Effector memory CD8-positive, alpha-beta T cell (primary cell): ENCODE data around the gene TMEM8B.
A peak's percentile ranks its signal among the peaks of the same experiment; 100 is the strongest.

ENCODE experiments used
- ATAC-seq: fragments of 150-1000 bp; cut with Tn5 transposase; replicated peaks from 2 replicates; pipeline ENCODE4 v1.10.0; 2021; ENCODE audit warnings: mild to moderate bottlenecking, moderate library complexity
- DNase-seq, 3 experiments: peaks; one replicate each; pipeline ENCODE4 v3.0.0; 2021
- H3K27ac Mint-ChIP-seq, 2 donors: one replicate each; pipeline ENCODE4 v1.8.0; 2022; ENCODE audit warnings: mild to moderate bottlenecking in 2 of 2, mixed read lengths in 2 of 2, moderate library complexity in 2 of 2
- H3K27me3 Mint-ChIP-seq, 2 donors: one replicate each; pipeline ENCODE4 v1.8.0; 2022; ENCODE audit warnings: mixed read lengths in 2 of 2
- H3K36me3 Mint-ChIP-seq: one replicate; pipeline ENCODE4 v1.8.0; 2022; ENCODE audit warnings: mild to moderate bottlenecking, moderate library complexity, mixed read lengths; ENCODE audit not compliant: insufficient read depth
- H3K4me1 Mint-ChIP-seq, 2 donors: one replicate each; pipeline ENCODE4 v1.8.0; 2022; ENCODE audit warnings: low read depth in 2 of 2, mixed read lengths in 2 of 2
- H3K4me3 Mint-ChIP-seq, 2 donors: one replicate each; pipeline ENCODE4 v1.8.0; 2022; ENCODE audit warnings: mild to moderate bottlenecking in 2 of 2, mixed read lengths in 2 of 2, moderate library complexity in 2 of 2
- H3K9me3 Mint-ChIP-seq, 2 donors: one replicate each; pipeline ENCODE4 v1.8.0; 2022; ENCODE audit warnings: mixed read lengths in 2 of 2

Gene TMEM8B

DNA sequence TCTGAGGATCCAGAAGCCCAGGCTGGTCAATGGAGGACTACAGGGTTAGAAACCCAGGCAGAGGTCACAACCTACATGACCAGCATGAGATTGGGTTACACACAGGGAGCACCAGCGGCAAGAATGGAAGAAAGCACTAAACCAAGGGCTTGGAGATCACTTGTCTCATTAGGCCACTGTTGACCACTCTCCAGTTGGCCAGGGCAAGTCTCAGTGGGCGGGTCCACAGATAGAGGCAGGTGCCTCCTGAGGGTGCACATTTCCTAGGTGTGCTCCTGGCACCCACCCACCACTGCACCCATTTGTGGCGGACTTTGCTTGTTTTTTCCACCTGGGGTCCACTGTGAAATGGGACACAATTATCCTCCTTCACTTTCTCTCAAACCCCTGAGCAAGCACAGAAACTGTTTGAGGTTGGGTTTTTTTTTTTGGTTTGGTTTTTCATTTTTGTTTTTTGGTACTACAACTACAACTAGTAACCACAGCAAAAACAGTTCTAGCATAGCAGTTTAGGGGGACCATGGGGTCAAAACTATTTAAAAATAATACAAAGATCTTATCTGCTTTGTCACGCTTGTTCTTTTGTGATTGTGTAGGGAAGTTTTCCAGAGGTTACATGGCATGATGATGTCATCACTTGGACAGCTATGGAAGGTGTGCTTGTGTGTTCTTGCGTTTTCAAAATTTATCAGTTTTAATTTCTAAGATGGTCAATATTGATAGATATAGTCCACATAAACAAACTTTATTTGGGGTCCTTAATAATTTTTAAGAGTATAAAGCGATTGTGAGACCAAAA lies 31.5 kb upstream of the TMEM8B start:
- H3K4me1 Mint-ChIP-seq, result peaks cover 2 to 7% of the 10 kb centered on the region in 2 donors
- no peak overlapping the region for H3K4me3 Mint-ChIP-seq
- no peak overlapping the region for H3K27ac Mint-ChIP-seq
- H3K36me3 Mint-ChIP-seq, result no peaks in the 10 kb centered on the region
- H3K27me3 Mint-ChIP-seq, result no peaks in the 10 kb centered on the region
- ATAC-seq, result no peak
- no peak for DNase-seq
- no peaks in the 10 kb centered on the region for H3K9me3 Mint-ChIP-seq

DNA sequence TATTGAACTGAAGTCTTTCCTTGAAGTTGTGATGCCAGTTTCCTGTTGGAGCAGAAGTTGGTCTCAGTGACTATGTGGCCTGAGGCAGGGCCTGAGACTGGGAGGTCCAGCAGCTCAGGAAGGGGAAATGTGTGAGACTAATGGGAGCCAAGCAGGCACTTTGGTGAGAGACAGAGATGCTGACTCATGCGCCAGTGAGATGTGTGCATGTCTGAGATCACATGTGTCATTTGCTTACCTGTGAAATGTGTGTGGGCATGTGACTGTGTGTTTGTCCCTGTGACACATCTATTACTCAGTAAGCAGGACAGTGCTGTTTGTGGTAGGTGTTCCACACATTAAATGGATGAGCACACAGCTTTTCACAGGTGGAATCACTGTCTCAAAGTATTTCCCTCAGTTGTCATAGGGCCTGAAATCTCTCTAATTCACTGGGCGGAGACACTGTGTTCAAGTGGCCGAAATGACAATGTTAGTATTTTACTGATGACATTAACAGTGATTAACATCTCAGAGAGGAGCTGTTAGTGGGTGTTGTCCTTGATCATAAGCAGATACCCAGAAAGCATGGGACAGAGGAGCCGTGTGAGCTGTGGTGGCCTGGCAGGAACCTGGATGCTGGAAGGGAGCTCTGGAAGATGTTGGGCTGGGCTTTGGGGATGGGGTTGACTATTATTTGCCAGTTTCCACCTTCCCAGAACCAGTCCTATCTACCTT lies 30.2 kb upstream of the TMEM8B start:
- no peak for DNase-seq
- Mint-ChIP-seq H3K4me3 (no peak overlapping the region), H3K27ac (peak overlapping the region in 1 of 2 donors; percentile 15), H3K27me3 (no peaks in the 10 kb centered on the region), H3K9me3 (no peaks in the 10 kb centered on the region), H3K36me3 (peaks cover 9% of the 10 kb centered on the region), H3K4me1 (no peaks in the 10 kb centered on the region)
- no peak for ATAC-seq

DNA sequence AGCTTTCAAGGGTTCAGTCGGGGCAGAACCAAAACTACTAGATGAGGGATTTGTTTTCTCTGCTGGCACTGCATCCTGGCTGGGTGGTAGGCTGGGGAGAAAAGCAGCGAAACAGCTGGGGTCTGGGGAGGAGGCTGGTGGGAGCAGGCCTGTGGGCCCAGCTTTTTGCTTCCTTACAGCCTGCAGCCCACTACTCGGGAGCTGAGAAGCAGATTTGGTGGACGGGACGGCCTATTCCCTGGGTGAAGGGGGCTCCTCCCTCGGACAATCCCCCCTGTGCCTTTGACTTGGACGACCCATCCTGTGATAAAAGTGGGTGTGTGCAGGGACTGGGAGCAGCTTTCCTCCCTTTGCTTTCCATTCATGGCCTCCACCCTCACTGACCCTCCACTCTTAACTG lies 28.5 kb upstream of the TMEM8B start:
- peaks cover 9% of the 10 kb centered on the region for H3K36me3 Mint-ChIP-seq
- DNase-seq, result no peak
- peak overlapping the region in 1 of 2 donors; percentile 74 for H3K27ac Mint-ChIP-seq
- no peaks in the 10 kb centered on the region for H3K27me3 Mint-ChIP-seq
- no peak for ATAC-seq
- H3K9me3 Mint-ChIP-seq, result no peaks in the 10 kb centered on the region
- H3K4me3 Mint-ChIP-seq, result no peak overlapping the region
- H3K4me1 Mint-ChIP-seq, result no peaks in the 10 kb centered on the region

DNA sequence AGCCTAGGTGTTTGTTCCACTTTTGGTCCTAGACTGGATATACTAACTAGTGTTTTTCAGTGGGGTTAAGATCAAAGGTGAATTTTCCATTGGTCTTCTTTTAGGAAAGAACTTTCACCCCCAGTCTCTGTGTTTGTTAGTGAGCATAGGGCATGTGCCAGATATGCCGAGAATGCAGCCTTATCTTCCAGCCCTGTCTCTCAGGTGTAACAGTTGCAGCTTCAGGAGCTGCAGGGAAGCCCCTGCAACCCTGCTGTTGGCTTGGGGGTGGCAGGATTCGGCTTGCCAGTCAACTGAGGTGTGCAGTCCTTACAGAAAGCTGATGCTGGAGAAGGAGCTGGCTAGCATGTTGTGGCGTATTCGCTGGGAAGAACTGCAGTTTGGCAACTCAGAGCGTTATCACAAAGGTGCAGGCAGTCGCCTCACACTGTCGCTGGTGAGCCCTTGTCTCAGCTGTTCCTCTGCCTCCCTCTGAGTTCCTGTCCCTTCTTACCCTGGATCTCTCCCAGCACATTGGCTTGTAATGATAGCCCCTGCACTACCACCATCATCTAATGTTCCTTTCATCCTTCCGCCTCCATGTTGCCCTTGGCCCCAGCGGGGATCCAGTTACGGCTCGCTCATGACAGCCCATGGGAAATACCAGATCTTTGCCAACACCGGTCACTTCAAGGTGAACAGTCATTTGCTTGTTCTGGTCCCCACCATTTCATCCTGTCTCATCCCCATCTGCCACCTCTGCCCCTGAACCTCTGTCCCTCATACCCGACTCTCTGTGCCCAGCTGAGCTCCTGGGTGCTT lies 27.5 kb upstream of the TMEM8B start:
- DNase-seq (no peak), ATAC-seq (no peak)
- Mint-ChIP-seq H3K27me3 (no peaks in the 10 kb centered on the region), H3K27ac (no peak overlapping the region), H3K9me3 (no peaks in the 10 kb centered on the region), H3K36me3 (peaks cover 9% of the 10 kb centered on the region), H3K4me3 (no peak overlapping the region), H3K4me1 (no peaks in the 10 kb centered on the region)

DNA sequence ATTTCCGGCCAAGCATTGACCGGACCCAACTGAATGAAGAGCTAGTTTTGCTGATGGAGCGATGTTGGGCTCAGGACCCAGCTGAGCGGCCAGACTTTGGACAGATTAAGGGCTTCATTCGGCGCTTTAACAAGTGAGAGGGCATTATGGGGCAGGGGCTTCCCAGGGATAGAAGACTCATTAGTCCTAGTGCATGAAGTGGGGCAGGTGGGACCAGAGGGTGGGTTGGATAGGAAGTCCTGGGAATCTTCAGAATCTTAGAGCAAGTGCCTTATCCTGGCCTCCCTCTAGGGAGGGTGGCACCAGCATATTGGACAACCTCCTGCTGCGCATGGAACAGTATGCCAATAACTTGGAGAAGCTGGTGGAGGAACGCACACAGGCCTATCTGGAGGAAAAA lies 22.9 kb upstream of the TMEM8B start:
- Mint-ChIP-seq H3K4me3 (no peak overlapping the region), H3K27me3 (no peaks in the 10 kb centered on the region), H3K36me3 (peaks cover 9% of the 10 kb centered on the region), H3K4me1 (peaks cover 0 to under 1% of the 10 kb centered on the region in 2 donors), H3K9me3 (no peaks in the 10 kb centered on the region), H3K27ac (no peak overlapping the region)
- no peak for ATAC-seq
- no peak for DNase-seq

DNA sequence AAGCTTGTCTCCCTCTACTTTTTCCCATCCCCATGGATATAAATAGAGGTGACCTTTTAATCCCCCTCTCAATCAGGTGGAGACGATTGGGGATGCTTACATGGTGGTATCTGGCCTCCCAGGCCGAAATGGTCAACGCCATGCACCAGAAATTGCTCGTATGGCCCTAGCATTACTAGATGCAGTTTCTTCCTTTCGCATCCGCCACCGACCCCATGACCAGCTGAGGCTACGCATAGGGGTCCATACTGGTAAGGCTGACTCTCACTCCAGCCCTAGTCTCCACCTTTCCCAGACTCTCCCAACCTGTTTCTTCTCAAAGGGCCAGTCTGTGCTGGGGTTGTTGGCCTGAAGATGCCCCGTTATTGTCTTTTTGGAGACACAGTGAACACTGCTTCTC lies 20.6 kb upstream of the TMEM8B start:
- Mint-ChIP-seq H3K27ac (no peak overlapping the region), H3K27me3 (no peaks in the 10 kb centered on the region), H3K36me3 (peaks cover 8% of the 10 kb centered on the region), H3K4me1 (peaks cover 14 to 20% of the 10 kb centered on the region in 2 donors), H3K4me3 (no peak overlapping the region), H3K9me3 (no peaks in the 10 kb centered on the region)
- DNase-seq, result no peak
- ATAC-seq, result no peak

DNA sequence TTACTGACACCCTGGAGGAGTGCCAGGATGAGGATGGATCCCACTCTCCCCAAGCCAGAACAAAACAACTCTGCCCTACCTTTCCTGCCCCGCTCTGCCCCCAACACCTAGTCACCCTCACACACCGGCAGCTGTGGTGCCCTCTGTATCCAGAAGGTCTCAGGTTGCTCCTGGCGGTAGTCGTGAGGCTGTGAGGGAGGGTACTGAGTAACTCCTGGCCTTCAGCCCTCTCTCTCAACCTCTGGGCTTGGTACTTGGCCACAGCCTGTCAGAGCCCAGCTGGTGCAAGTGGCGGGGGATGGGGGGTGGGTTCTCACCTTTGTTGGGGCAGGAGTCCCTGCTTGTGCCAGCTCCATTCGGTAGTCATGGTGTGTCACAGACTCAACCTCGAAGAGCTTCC lies 18.9 kb upstream of the TMEM8B start:
- no peaks in the 10 kb centered on the region for H3K27me3 Mint-ChIP-seq
- ATAC-seq, result no peak
- peaks cover 21 to 25% of the 10 kb centered on the region in 2 donors for H3K4me1 Mint-ChIP-seq
- no peak overlapping the region for H3K27ac Mint-ChIP-seq
- no peak overlapping the region for H3K4me3 Mint-ChIP-seq
- no peaks in the 10 kb centered on the region for H3K9me3 Mint-ChIP-seq
- H3K36me3 Mint-ChIP-seq, result peaks cover 9% of the 10 kb centered on the region
- DNase-seq, result no peak

DNA sequence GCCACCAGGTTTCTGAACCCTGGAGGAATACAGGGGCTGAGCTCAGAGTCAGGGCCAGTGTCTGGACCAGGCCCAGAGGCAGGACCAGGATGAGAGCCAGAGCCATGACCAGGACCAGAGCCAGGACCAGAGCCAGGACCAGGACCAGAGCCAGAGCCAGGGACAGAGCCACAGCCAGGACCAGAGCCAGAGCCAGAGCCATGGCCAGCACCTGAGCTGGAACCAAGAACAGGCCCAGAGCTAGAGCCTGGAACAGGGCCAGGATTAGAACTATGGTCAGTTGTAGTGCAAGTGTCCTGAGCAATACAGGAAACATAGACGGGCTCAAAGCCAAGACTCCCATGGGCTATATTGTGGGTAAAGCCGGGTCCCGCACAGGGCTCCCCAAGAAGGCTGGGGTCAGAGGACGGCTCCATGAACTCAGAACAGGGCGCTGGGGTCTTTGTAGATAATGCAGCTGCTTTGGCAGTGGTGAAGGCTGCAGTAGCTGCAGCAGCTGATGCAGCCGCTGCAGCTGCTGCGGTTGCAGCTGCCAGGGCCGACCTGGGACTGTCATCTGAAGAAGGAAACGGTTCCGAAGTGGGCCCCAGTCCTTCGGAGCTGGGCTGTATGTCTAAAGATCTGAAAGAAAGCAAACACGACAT lies 17.5 kb upstream of the TMEM8B start:
- no peak for ATAC-seq
- Mint-ChIP-seq H3K9me3 (peaks cover 0 to 1% of the 10 kb centered on the region in 2 donors), H3K36me3 (peaks cover 20% of the 10 kb centered on the region), H3K4me1 (peaks cover 28 to 29% of the 10 kb centered on the region in 2 donors), H3K27ac (peak overlapping the region; percentile 91 to 92), H3K27me3 (no peaks in the 10 kb centered on the region), H3K4me3 (peak overlapping the region; percentile 83 to 84)
- no peak for DNase-seq

DNA sequence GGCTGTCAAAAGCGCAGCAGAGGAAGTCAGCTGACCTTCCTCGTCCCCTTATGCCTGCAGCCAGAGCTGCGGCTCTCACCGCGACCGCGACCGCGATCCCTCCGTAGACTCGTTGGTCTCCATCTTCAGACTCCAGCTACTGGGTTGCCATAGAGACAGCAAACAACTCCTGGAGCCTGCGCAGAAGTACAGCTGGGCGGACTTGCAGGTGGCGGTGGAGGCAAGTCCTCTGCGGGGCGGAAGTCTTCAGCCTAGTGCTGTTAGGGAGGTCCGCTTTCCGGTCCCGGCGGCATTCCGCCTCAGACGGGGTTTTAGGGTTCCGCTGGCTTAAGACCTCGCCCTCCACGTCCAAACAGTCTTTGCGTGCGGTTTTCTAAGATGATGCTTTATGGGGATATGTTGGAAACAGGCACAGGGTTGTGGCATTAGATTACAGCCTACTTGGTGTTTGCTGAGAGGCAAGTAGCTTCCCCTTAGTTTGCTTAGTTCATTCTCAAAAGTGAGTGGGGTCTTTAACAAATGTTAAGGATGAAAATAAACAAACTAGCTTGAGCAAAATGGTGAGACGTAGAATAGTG lies 16.9 kb upstream of the TMEM8B start, which contains the start of gene SPAG8:
SPAG8 (minus strand) TSS at position 238 of the 578 bp plus-strand sequence; CDS start at position 123, 115 bp downstream.
- Mint-ChIP-seq H3K4me3 (peak within 1 kb of the TSS; percentile 83 to 84), H3K9me3 (peaks cover 0 to 1% of the 10 kb centered on the region in 2 donors), H3K36me3 (peaks cover 20% of the 10 kb centered on the region), H3K27ac (peak within 1 kb of the TSS; percentile 91 to 92), H3K4me1 (peaks cover 28 to 29% of the 10 kb centered on the region in 2 donors), H3K27me3 (no peaks in the 10 kb centered on the region)
- peak; percentile 94 to 96 (median 95) for DNase-seq
- peak; percentile 65 for ATAC-seq

DNA sequence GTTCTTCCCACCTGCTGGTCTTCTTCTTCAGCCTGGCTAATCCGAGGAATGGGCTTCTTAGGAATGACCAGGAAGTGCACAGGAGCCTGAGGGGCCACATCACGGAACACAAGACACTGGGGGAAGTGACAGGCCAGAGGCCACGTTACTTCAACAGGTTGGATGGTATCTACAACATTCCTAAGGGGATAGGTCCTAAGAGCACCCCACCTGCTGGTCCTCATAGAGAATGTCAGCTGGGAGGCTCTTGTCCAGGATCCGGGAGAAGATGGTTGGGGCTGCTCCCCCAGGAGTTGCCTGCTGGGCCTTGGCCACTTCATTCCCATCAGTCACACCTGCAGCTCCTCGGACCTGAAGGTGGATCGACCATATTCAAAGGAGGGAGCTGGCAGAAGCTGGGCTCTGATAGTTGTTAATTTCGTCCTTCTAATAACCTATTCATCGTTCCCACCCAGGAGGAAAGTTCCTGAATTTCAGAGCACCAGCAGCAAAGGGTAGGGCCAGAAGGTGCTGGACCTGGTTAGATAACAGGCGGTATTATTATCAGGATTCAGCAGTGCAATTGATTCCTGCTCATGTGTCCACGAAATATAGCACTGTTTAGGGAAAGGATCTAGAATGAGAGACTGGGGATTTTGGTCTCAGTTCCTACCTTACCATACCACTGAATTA lies 15.5 kb upstream of the TMEM8B start:
- ATAC-seq (no peak), DNase-seq (no peak)
- Mint-ChIP-seq H3K9me3 (peaks cover 0 to 1% of the 10 kb centered on the region in 2 donors), H3K36me3 (peaks cover 20% of the 10 kb centered on the region), H3K27me3 (peaks cover 0 to 6% of the 10 kb centered on the region in 2 donors), H3K27ac (peak overlapping the region; percentile 85 to 87), H3K4me3 (peak overlapping the region; percentile 83 to 92), H3K4me1 (peaks cover 28 to 29% of the 10 kb centered on the region in 2 donors)

DNA sequence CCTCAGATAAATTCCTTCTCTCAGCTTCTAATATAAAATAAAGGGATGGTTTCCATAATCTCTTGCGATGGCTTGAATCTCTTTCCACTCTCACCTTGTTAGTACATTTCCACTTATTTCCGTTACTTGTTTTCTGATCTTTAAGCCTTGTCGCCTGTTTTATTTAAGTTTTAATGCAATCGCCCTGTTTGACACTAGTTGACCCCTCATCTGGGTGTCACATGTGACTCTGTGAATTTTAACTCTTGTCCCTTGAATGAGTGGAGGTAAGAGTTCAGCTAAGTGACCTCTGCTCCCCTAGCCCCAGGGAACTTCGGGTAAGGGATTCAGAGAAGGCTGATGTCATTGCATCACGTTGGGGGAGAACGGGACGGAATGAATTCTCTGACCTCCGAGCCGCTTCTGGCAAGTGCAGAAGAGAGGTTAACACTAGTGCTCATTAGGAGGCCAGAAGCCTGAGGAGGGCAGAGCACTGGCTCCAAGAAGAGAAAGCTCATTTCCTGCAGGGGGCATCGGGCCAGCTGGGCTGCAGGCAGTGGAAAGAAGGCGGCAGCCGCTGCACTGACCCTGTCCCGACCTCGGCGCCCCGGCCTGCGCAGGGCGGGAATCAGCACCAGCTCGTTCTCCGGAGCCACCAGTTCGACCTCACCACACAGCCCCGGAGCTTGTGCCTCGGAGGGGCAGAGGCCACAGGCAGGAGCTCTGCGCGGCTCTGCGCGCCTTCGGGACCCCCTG lies 14.8 kb upstream of the TMEM8B start:
- no peak for ATAC-seq

More for the DNA sequence above, 14.8 kb upstream of the TMEM8B start:
- Mint-ChIP-seq H3K27ac (peak overlapping the region; percentile 85 to 87), H3K4me3 (peak overlapping the region; percentile 83 to 92), H3K36me3 (peaks cover 20% of the 10 kb centered on the region), H3K9me3 (peaks cover 0 to 1% of the 10 kb centered on the region in 2 donors), H3K27me3 (peaks cover 0 to 6% of the 10 kb centered on the region in 2 donors), H3K4me1 (peaks cover 28 to 29% of the 10 kb centered on the region in 2 donors)
- DNase-seq, result peak in 2 of 3 experiments; percentile 16 to 23
